Lower lobe of right lung (tissue), 2 donors: ENCODE data around the gene KCNQ5. TPM values are rescaled to one million over a fixed set of nuclear protein-coding genes. Genes with fewer than 3 reads are reported as not detected.

Experiments used
- ATAC-seq, 2 donors: fragments of 200-7000 bp; cut with Tn5 transposase; one replicate each; pipeline ENCODE4 v1.9.1; 2020 to 2022; ENCODE audit warnings: mild to moderate bottlenecking in 2 of 2, moderate library complexity in 2 of 2
- DNase-seq: peaks from one replicate; pipeline ENCODE4 v3.0.0-alpha.2; 2020
- H3K27ac ChIP-seq: fragments of 200-600 bp; one replicate; pipeline ENCODE4 v1.8.0; 2022
- H3K27me3 ChIP-seq: fragments of 200-600 bp; one replicate; pipeline ENCODE4 v1.8.0; 2022; ENCODE audit warnings: low read depth
- H3K36me3 ChIP-seq: fragments of 200-600 bp; one replicate; pipeline ENCODE4 v1.8.0; 2022; ENCODE audit warnings: mild to moderate bottlenecking
- H3K4me1 ChIP-seq: fragments of 200-600 bp; one replicate; pipeline ENCODE4 v1.8.0; 2022
- H3K4me3 ChIP-seq: fragments of 200-600 bp; one replicate; pipeline ENCODE4 v1.8.0; 2022; ENCODE audit warnings: mild to moderate bottlenecking
- H3K9me3 ChIP-seq: fragments of 200-600 bp; one replicate; pipeline ENCODE4 v1.8.0; 2022
- intact Hi-C: fragments of 100-400 bp; cut with DNase I; formaldehyde crosslinking; loops from one replicate; pipeline ENCODE4 v1.11.0; 2022
- total RNA-seq: library from RNA; stranded (reverse); fragmentation: NEBNext Ultra II Directional; extraction: Animal tissue kit (Norgen Biotek cat#: 25700); gene quantifications from one replicate; pipeline ENCODE4 v1.2.1, GENCODE V29; 2021
- TF ChIP-seq, protein P1 (sequence below): fragments of 200-600 bp; IDR thresholded peaks from one replicate; pipeline ENCODE4 v1.8.0; 2022; ENCODE audit warnings: antibody characterized with exemption, mild to moderate bottlenecking
- donor health status: DM: no; HTN: yes; CAD: no; lungs with severe emphysema.

Gene KCNQ5
- total RNA-seq, 1 donor from 2014 or later: 0.35 TPM

DNA sequence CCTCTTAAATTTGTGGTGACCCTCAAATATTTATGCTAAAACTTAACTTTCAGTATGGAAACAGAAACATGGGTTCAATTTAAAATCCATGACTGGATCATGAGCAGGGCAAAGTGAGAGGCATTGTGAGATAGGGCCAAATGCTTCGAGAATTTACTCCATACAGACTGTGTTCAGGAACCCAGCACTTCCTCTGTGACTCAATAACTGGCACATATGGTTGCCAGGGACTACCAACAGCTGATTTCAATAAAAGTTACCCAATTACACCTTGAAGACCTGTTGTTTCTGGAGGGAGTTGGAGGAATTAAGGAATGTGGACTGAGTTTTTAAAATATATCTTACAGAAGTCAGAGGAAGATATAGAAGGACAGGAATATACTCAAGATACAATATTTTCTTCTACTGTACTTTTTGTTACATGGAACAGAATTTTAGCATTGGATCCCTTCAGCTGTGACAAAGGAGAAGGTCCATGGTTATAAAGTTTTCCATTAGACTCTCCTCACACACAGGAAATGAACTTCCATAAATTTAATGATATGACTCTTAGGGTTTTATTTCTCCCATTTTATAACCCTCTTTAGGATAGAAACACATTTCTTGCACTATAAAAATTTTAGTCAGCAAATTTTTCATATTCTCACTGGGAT is 344.9 kb downstream of the KCNQ5 start:
- Histone ChIP-seq H3K27ac (no peak overlapping the region), H3K27me3 (no peaks in the 10 kb centered on the region)
- intact Hi-C loops: no loop called here

DNA sequence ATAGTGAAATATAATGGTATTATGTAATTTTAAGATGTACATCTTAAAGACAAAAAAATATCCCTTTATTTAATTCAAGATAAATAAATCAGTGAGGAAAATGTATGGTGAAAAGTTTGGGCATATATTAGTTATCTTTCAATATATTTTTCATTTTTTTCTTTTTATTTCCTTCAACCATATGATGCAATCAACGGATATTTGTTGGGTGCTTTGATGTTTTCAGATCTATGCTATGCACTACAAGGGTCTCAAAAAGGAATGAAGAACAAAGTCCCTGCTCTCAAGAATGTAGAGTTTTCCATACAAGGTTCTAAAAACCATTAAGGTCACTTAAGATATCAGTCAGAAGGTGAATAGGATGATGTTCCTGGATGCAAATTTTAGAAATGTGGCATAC is 345.5 kb downstream of the KCNQ5 start:
- DNase-seq (no peak), ATAC-seq (no peak)
- intact Hi-C loops: no loop called here

More for the DNA sequence above, 344.9 kb downstream of the KCNQ5 start:
- no peaks in the 10 kb centered on the region for H3K36me3 ChIP-seq
- H3K4me1 ChIP-seq: no peaks in the 10 kb centered on the region
- no peak for ATAC-seq
- no peak overlapping the region for H3K4me3 ChIP-seq
- TF ChIP-seq, protein P1, sequence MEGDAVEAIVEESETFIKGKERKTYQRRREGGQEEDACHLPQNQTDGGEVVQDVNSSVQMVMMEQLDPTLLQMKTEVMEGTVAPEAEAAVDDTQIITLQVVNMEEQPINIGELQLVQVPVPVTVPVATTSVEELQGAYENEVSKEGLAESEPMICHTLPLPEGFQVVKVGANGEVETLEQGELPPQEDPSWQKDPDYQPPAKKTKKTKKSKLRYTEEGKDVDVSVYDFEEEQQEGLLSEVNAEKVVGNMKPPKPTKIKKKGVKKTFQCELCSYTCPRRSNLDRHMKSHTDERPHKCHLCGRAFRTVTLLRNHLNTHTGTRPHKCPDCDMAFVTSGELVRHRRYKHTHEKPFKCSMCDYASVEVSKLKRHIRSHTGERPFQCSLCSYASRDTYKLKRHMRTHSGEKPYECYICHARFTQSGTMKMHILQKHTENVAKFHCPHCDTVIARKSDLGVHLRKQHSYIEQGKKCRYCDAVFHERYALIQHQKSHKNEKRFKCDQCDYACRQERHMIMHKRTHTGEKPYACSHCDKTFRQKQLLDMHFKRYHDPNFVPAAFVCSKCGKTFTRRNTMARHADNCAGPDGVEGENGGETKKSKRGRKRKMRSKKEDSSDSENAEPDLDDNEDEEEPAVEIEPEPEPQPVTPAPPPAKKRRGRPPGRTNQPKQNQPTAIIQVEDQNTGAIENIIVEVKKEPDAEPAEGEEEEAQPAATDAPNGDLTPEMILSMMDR: no peak
- H3K9me3 ChIP-seq: no peaks in the 10 kb centered on the region
- no peak for DNase-seq

GRCh38 chr6:72968704-72969103 is 346.8 kb downstream of the KCNQ5 start:
- DNase-seq (no peak), ATAC-seq (no peak)
- intact Hi-C loops: no loop called here
- no peaks in the 10 kb centered on the region for H3K4me1 ChIP-seq
- no peak overlapping the region for H3K4me3 ChIP-seq
- TF ChIP-seq, protein P1: no peak
- H3K36me3 ChIP-seq: no peaks in the 10 kb centered on the region
- no peak overlapping the region for H3K27ac ChIP-seq
- H3K27me3 ChIP-seq: no peaks in the 10 kb centered on the region
- no peaks in the 10 kb centered on the region for H3K9me3 ChIP-seq

More for the DNA sequence above, 345.5 kb downstream of the KCNQ5 start:
- no peaks in the 10 kb centered on the region for H3K36me3 ChIP-seq
- H3K27ac ChIP-seq: no peak overlapping the region
- H3K4me3 ChIP-seq: no peak overlapping the region
- no peaks in the 10 kb centered on the region for H3K4me1 ChIP-seq
- H3K9me3 ChIP-seq: no peaks in the 10 kb centered on the region
- TF ChIP-seq, protein P1: no peak
- H3K27me3 ChIP-seq: no peaks in the 10 kb centered on the region

DNA sequence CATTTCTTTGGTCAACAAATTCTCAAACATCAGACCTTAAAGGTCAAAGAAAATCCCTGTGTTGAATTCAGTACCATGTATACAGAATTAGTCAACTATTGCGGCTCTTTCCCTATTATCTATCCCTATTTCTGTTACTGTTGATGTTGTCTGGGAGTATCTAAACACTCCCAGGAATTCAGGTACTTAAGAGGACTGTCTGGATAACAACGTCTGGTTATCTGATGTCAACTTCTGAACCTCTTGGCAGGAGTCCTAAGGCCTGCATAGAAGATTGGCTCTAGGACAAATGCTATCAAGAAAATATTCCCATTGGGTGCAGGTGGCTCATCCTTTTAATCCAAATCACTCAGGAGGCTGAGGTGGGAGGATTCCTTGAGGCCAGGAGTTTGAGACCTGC is 347.8 kb downstream of the KCNQ5 start:
- no peaks in the 10 kb centered on the region for H3K27me3 ChIP-seq
- no peaks in the 10 kb centered on the region for H3K9me3 ChIP-seq
- no peak overlapping the region for H3K4me3 ChIP-seq
- H3K4me1 ChIP-seq: no peaks in the 10 kb centered on the region
- no peak overlapping the region for H3K27ac ChIP-seq
- H3K36me3 ChIP-seq: no peaks in the 10 kb centered on the region
- DNase-seq (no peak), ATAC-seq (no peak)
- TF ChIP-seq, protein P1: no peak
- intact Hi-C loops: no loop called here

GRCh38 chr6:72972579-72972978 is 350.7 kb downstream of the KCNQ5 start:
- no peaks in the 10 kb centered on the region for H3K9me3 ChIP-seq
- ATAC-seq (no peak), DNase-seq (no peak)
- TF ChIP-seq, protein P1: no peak
- intact Hi-C loops: no loop called here
- H3K4me1 ChIP-seq: no peaks in the 10 kb centered on the region
- no peak overlapping the region for H3K27ac ChIP-seq
- no peaks in the 10 kb centered on the region for H3K36me3 ChIP-seq
- H3K4me3 ChIP-seq: no peak overlapping the region
- no peaks in the 10 kb centered on the region for H3K27me3 ChIP-seq
